Measurements from ENCODE around the gene LMTK3.
"Not testable (repeated sequence)": the region's sequence is repeated elsewhere in the genome, so short reads cannot be mapped to it uniquely, and the experiment has no call there.

Gene LMTK3

GRCh38 chr19:48489608-48490216, 21.9 kb downstream of the LMTK3 start:
- Histone ChIP-seq H3K4me3 (ENCODE audit: insufficient read length, low read depth) (no peak overlapping the region), H3K4me1 (ENCODE audit: insufficient read depth, insufficient read length) (peaks cover 8% of the 10 kb centered on the region), H3K9me3 (ENCODE audit: insufficient read depth, low read length) (no peaks in the 10 kb centered on the region), H3K9ac (ENCODE audit: insufficient read length, low read depth) (no peak overlapping the region), H3K36me3 (ENCODE audit: insufficient read depth, insufficient read length, low read length) (no peaks in the 10 kb centered on the region), H3K27me3 (ENCODE audit: insufficient read depth, insufficient read length) (peaks cover 23% of the 10 kb centered on the region)
- no peak for DNase-seq (ENCODE audit: low read depth, low spot score)
- TF ChIP-seq ZNF274 (IDR thresholded peaks at IDR 0.05; ENCODE audit: low read depth, low read length) (no peak), SUZ12 (IDR thresholded peaks at IDR 0.05; ENCODE audit: extremely low read depth, insufficient read depth, insufficient read length) (no peak), YY1 (IDR thresholded peaks at IDR 0.05; ENCODE audit: insufficient read depth, insufficient read length) (no peak)

GRCh38 chr19:48488478-48488877, 23.2 kb downstream of the LMTK3 start:
- H3K9ac ChIP-seq (ENCODE audit: insufficient read length, low read depth); H3K4me1 ChIP-seq (ENCODE audit: insufficient read depth, insufficient read length); H3K36me3 ChIP-seq (ENCODE audit: insufficient read depth, insufficient read length, low read length); DNase-seq (ENCODE audit: low read depth, low spot score); H3K4me3 ChIP-seq (ENCODE audit: insufficient read length, low read depth); H3K9me3 ChIP-seq (ENCODE audit: insufficient read depth, low read length): not testable (repeated sequence)
- H3K27me3 ChIP-seq (ENCODE audit: insufficient read depth, insufficient read length): peaks cover 15% of the 10 kb centered on the region

- no peak for DNase-seq (ENCODE audit: low read depth, low spot score)
- Histone ChIP-seq H3K36me3 (ENCODE audit: insufficient read depth, insufficient read length, low read length) (peaks cover 4% of the 10 kb centered on the region), H3K9me3 (ENCODE audit: insufficient read depth, low read length) (no peaks in the 10 kb centered on the region), H3K9ac (ENCODE audit: insufficient read length, low read depth) (no peak overlapping the region), H3K27me3 (ENCODE audit: insufficient read depth, insufficient read length) (peaks cover 15% of the 10 kb centered on the region), H3K4me3 (ENCODE audit: insufficient read length, low read depth) (no peak overlapping the region), H3K4me1 (ENCODE audit: insufficient read depth, insufficient read length) (peaks cover 7% of the 10 kb centered on the region)
- no peak for TF ChIP-seq ZNF274 (IDR thresholded peaks at IDR 0.05; ENCODE audit: low read depth, low read length)
- TF ChIP-seq YY1 (IDR thresholded peaks at IDR 0.05; ENCODE audit: insufficient read depth, insufficient read length): no peak
- no peak for TF ChIP-seq SUZ12 (IDR thresholded peaks at IDR 0.05; ENCODE audit: extremely low read depth, insufficient read depth, insufficient read length)
These were observed 23.7 kb downstream of the LMTK3 start for GRCh38 chr19:48487948-48488347.

GRCh38 chr19:48487544-48487943, 24.1 kb downstream of the LMTK3 start:
- H3K9ac ChIP-seq (ENCODE audit: insufficient read length, low read depth): no peak overlapping the region
- DNase-seq (ENCODE audit: low read depth, low spot score): no peak
- H3K36me3 ChIP-seq (ENCODE audit: insufficient read depth, insufficient read length, low read length): peaks cover 4% of the 10 kb centered on the region
- no peak overlapping the region for H3K4me3 ChIP-seq (ENCODE audit: insufficient read length, low read depth)
- peaks cover 7% of the 10 kb centered on the region for H3K4me1 ChIP-seq (ENCODE audit: insufficient read depth, insufficient read length)
- no peaks in the 10 kb centered on the region for H3K9me3 ChIP-seq (ENCODE audit: insufficient read depth, low read length)
- TF ChIP-seq SUZ12 (IDR thresholded peaks at IDR 0.05; ENCODE audit: extremely low read depth, insufficient read depth, insufficient read length) (no peak), YY1 (IDR thresholded peaks at IDR 0.05; ENCODE audit: insufficient read depth, insufficient read length) (no peak), ZNF274 (IDR thresholded peaks at IDR 0.05; ENCODE audit: low read depth, low read length) (no peak)
- peaks cover 15% of the 10 kb centered on the region for H3K27me3 ChIP-seq (ENCODE audit: insufficient read depth, insufficient read length)

GRCh38 chr19:48486706-48487105, 24.9 kb downstream of the LMTK3 start:
- not testable (repeated sequence) for H3K9me3 ChIP-seq (ENCODE audit: insufficient read depth, low read length); H3K36me3 ChIP-seq (ENCODE audit: insufficient read depth, insufficient read length, low read length); H3K4me1 ChIP-seq (ENCODE audit: insufficient read depth, insufficient read length); H3K4me3 ChIP-seq (ENCODE audit: insufficient read length, low read depth); H3K9ac ChIP-seq (ENCODE audit: insufficient read length, low read depth); DNase-seq (ENCODE audit: low read depth, low spot score)
- peaks cover 15% of the 10 kb centered on the region for H3K27me3 ChIP-seq (ENCODE audit: insufficient read depth, insufficient read length)

- peaks cover 21% of the 10 kb centered on the region for H3K36me3 ChIP-seq (ENCODE audit: insufficient read depth, insufficient read length, low read length)
- no peaks in the 10 kb centered on the region for H3K9me3 ChIP-seq (ENCODE audit: insufficient read depth, low read length)
- no peak for DNase-seq (ENCODE audit: low read depth, low spot score)
- H3K4me1 ChIP-seq (ENCODE audit: insufficient read depth, insufficient read length): peaks cover 5% of the 10 kb centered on the region
- H3K4me3 ChIP-seq (ENCODE audit: insufficient read length, low read depth): no peak overlapping the region
- H3K27me3 ChIP-seq (ENCODE audit: insufficient read depth, insufficient read length): peaks cover 11% of the 10 kb centered on the region
- no peak overlapping the region for H3K9ac ChIP-seq (ENCODE audit: insufficient read length, low read depth)
- TF ChIP-seq YY1 (IDR thresholded peaks at IDR 0.05; ENCODE audit: insufficient read depth, insufficient read length): no peak
- no peak for TF ChIP-seq ZNF274 (IDR thresholded peaks at IDR 0.05; ENCODE audit: low read depth, low read length)
- TF ChIP-seq SUZ12 (IDR thresholded peaks at IDR 0.05; ENCODE audit: extremely low read depth, insufficient read depth, insufficient read length): no peak
These were observed 26.6 kb downstream of the LMTK3 start for GRCh38 chr19:48484931-48485612.

- no peak overlapping the region for H3K4me3 ChIP-seq (ENCODE audit: insufficient read length, low read depth)
- H3K4me1 ChIP-seq (ENCODE audit: insufficient read depth, insufficient read length): peaks cover 5% of the 10 kb centered on the region
- H3K9me3 ChIP-seq (ENCODE audit: insufficient read depth, low read length): no peaks in the 10 kb centered on the region
- TF ChIP-seq SUZ12 (IDR thresholded peaks at IDR 0.05; ENCODE audit: extremely low read depth, insufficient read depth, insufficient read length): no peak
- no peak for TF ChIP-seq YY1 (IDR thresholded peaks at IDR 0.05; ENCODE audit: insufficient read depth, insufficient read length)
- no peak for TF ChIP-seq ZNF274 (IDR thresholded peaks at IDR 0.05; ENCODE audit: low read depth, low read length)
- H3K9ac ChIP-seq (ENCODE audit: insufficient read length, low read depth): no peak overlapping the region
- H3K36me3 ChIP-seq (ENCODE audit: insufficient read depth, insufficient read length, low read length): peaks cover 28% of the 10 kb centered on the region
- DNase-seq (ENCODE audit: low read depth, low spot score): no peak
- H3K27me3 ChIP-seq (ENCODE audit: insufficient read depth, insufficient read length): peaks cover 8% of the 10 kb centered on the region
These were observed 27.3 kb downstream of the LMTK3 start for GRCh38 chr19:48484247-48484893.
